ENCODE data around the gene DPYSL5.

- TF ChIP-seq MXI1 (conservative IDR thresholded peaks at IDR 0.05; ENCODE audit: poor library complexity, severe bottlenecking) (no peak), TAF1 (IDR thresholded peaks at IDR 0.05; ENCODE audit: low read depth) (no peak), CTCF (IDR thresholded peaks at IDR 0.05; ENCODE audit: poor library complexity, severe bottlenecking) (no peak), EZH2 (IDR thresholded peaks at IDR 0.05; ENCODE audit: borderline replicate concordance, insufficient read depth, low read length, poor library complexity, severe bottlenecking) (no peak), POLR2AphosphoS5 (IDR thresholded peaks at IDR 0.05) (no peak), SMC3 (conservative IDR thresholded peaks at IDR 0.05; ENCODE audit: poor library complexity) (no peak), EP300 (conservative IDR thresholded peaks at IDR 0.05; ENCODE audit: poor library complexity, severe bottlenecking) (no peak), REST (IDR thresholded peaks at IDR 0.05; ENCODE audit: borderline replicate concordance) (no peak)
Measured at GRCh38 chr2:26991717-26992116, 143.8 kb downstream of the DPYSL5 start.

Measured in neural cell (in vitro differentiated cells).